SK-N-SH (cell line): ENCODE measurements around the gene MCUR1.

Experiments
- FOXJ3 ChIP-seq: sonication (generic); formaldehyde crosslinking; IDR thresholded peaks from 2 replicates; pipeline ENCODE4 v1.5.1; 2020; ENCODE audit warnings: mild to moderate bottlenecking, missing genetic modification reagents
- SMC3 ChIP-seq: IDR thresholded peaks from 2 replicates; pipeline ENCODE4 v1.6.1; 2012; ENCODE audit warnings: low read depth, low read length, improper control_type of control experiment

DNA sequence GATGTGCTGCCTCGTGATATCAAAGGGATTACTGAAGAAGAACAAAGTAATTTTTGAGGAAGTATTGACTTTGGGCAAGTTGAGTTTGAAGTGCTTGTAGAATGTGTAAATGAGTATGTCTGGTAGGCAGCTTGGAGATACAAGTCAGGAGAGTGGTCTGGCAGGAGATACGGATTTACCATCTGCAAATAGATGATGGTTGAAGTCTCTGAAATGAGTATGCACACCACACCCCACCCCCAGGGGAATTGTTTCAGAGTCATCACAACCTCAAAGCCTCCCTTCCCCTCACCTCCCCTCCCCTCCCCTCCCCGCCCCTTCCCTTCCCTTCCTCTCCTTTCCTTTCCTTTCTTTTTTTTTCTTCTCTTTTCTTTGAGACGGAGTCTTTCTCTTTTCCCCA is 16.4 kb upstream of the MCUR1 start:
- no peak for TF ChIP-seq FOXJ3
- no peak for TF ChIP-seq SMC3
